ENCODE results near the gene NHS.

Gene NHS

GRCh38 chrX:17736856-17737709, 362.1 kb downstream of the NHS start, which contains the start of gene SCML1:
SCML1 (plus strand) TSS chrX:17737493; CDS start chrX:17744187, 6,694 bp downstream.
- peak; percentile 74 for DNase-seq (ENCODE audit: low read depth)

GRCh38 chrX:17737710-17737985, 362.6 kb downstream of the NHS start:
- DNase-seq (ENCODE audit: low read depth), result no peak

- DNase-seq (ENCODE audit: low read depth), result peak; percentile 6
These were observed 363.1 kb downstream of the NHS start for GRCh38 chrX:17737986-17738713.

DNA sequence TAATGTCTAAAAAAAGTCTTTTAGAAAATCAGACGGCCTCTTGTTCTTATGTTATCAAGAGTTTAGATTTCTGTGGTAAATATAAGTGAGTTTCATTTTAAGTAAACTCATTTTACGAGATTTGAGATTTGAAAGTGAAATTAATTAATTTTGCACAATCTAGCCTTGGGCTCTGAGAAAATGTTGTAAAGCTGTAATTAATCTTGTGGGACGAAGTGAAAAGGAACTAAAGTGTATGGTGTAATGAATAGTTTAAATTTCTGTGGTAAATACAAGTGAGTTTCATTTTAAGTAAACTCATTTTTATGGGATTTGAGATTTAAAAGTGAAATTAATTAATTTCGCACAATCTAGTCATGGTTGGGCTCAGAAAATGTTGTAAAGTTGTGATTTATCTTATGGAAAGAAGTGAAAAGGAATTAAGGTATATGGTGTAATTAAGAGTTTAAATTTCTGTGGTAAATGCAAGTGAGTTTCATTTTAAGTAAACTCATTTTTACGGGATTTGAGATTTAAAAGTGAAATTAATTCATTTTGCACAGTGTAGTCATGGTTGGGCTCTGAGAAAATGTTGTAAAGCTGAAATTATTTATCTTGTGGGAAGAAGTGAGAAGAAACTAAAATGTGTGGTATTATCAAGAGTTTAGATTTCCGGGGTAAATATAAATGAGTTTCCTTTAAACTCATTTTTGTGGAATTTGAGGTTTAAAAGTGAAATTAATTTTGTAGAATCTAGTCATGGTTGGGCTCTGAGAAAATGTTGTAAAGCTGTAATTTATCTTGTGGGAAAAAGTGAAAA, 363.9 kb downstream of the NHS start:
- DNase-seq (ENCODE audit: low read depth), result no peak

DNA sequence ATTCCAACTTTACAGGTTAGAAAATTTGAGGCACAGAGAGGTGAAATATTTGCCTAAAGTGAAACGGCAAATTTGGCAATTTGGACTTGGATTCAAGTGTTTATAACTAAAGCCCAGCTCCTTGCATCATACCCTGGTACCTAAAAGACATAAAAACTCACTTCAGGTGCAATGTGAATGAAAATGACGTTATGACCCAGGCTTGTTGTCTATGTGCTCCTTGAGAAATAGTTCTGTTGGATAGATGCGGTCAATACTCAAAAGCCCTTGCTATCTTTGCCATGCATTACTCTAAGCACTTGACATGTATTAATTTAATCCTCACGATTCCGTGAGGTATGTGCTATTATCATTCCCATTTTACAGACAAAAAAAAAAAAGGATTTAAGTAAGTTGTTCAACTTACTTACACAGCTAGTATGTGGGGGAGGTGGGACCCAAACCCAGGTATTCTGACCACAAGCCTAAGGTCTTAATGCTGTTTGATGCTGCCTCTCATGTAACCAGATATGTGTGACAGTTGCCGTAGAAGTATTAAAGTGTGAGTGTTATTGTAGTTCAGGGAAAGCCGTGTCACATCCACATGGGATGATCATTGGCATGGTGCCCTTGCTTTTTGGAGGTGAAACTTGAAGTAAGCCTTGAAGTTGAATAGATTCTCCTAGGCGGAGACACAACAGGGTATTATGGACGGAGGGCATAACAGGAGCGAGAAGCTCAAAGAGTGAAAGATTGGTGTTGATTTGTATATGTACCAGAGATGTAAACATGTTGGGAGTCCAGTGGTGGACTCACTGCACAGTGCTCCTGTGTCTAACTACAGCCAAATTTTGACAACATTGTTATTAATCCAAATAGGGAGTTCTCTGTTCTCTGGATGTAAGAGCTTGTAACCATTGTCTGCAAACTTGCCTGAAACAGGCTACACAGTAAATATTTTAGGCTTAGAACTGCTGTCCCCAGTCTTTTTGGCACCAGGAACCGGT, 365.4 kb downstream of the NHS start:
- no peak for DNase-seq (ENCODE audit: low read depth)

DNA sequence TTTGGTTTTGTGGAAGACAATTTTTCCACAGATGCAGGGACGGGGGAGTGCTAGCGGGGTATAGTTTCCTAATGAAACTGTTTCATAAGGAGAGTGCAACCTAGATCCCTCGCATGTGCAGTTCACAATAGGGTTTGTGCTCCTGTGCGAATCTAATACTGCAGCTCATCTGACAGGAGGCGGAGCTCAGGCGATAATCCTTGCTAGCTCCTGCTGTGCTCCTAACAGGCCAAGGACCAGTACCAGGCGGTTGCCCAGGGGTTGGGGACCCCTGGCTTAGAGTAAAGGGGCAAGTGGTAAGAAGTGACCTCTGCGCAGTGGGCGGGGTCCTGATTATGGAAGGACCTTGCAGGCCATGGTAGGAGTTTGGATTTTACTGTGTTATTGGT, 366.1 kb downstream of the NHS start:
- no peak for DNase-seq (ENCODE audit: low read depth)

DNA sequence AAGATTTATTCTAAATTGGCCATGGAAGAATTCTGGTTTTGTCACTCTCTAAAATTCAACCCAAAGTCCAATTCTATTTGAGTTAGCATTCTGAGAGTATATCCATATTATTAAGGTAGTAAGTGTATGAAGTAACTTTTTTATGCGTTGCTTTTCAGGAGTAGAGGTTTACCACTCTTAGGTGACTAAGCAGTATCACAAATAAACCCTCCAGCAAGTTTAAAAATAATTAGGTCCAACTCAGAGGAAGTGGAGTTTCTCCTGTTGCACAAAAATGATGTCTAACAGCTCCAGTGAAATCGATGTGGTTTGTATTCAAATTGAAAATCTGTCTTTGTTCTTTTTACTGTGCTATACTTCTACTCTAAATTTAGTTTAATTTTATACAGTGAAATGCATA, 368.9 kb downstream of the NHS start:
- DNase-seq (ENCODE audit: low read depth), result no peak

GRCh38 chrX:17744896-17745523, 370.0 kb downstream of the NHS start:
- no peak for DNase-seq (ENCODE audit: low read depth)

- no peak for DNase-seq (ENCODE audit: low read depth)
These were observed 372.7 kb downstream of the NHS start for GRCh38 chrX:17747692-17748091.

GRCh38 chrX:17748684-17749083, 373.7 kb downstream of the NHS start:
- no peak for DNase-seq (ENCODE audit: low read depth)

- DNase-seq (ENCODE audit: low read depth), result no peak
These were observed 375.4 kb downstream of the NHS start for GRCh38 chrX:17750436-17750835.

DNA sequence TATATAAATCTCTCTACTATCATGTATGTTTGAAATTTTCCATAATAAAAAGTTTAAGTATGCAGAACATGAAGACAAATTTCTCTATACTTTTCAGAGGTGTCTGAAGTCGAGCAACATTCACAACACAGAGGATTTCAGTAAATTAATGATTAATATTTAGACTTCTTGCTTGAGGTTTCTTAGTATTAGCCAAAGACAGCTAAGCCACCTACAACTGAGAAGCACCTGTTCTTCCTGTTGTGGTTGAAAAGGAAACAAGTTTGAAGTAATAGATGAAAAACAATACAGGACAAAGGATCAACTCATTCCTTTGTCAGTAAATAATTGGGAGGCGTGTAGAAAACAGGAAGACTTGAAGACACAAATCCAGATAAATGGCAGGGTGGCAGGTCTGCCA, 383.4 kb downstream of the NHS start:
- no peak for DNase-seq (ENCODE audit: low read depth)

DNA sequence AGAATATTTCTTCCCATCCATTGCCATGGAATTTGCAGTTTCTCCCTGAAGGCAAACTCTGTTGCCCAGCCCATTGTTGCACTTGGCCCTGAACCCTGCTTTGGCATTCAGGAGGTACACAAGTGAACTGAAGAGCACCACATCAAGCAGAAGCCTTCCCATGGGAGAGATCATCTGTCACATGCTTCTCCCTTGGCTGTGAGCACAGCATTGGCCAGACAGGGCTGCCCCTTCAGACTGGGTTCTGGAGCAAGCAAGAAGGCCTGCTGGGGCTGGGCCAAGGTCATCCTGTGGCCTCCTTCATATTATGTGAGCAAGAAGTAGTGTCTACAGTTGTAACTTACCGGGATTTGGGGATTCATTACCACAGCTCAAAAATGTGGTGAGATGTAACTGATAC, 385.0 kb downstream of the NHS start:
- no peak for DNase-seq (ENCODE audit: low read depth)

DNA sequence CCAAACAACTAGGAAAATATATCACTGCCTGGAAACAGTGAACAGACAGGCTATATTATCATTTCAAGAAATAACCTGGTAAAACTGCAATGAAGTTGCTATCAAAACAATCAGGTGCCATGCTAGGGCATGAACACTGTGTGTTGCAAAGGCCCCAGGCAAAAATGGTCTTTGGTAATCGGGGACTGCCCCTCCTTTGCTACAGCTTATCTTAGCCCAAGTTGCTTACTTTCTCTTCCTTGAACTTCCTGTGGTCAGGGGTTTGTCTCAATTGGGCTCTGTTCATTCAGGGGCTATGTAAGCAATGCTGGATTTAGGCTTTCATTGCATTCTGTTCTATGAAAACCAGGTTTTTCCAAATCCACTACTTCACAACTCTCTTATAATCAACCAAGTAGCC, 392.7 kb downstream of the NHS start:
- DNase-seq (ENCODE audit: low read depth), result no peak

DNA sequence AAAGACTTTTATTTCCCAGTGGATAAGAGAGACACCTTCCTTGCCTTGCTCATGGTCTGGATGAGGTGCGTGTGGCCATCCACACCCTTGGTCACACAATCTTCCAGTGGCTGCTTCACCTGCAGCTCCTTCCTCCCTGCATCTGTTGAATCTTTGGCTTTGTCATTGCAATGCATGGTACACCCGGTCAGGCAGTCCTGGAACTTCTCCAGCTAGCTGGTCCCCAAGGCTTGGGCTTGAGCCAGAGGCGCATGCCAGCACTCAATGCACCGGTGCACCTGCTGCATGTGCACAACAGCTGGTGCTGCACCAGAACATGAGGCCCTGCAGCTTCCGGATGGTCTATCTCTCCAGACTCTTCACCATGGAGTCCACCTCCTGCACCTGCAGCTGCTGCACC, 394.0 kb downstream of the NHS start:
- DNase-seq (ENCODE audit: low read depth), result no peak

DNA sequence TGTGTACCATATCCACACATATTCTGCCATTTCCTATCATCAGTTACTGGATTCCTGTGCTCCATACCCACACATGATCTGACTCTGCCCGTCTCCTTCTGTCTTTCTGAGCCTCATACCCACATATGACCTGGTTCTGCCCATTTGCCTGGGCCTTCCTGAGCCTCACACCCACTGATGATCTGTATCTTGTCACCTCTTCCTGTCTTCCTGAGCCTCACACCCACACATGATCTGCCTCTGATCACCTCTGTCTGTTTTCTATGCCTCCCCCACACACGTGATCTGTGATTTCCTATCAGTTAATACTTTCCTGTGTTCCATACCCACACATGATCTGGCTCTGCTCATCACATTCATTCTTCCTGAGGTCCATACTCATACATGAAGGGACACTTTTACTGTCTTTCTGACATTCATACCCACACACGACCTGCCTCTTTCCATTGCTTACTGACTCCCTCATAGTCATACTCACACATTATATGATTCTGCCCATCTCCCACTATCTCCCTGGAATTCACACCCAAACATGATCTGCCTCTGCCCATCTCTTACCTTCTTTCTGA, 394.8 kb downstream of the NHS start:
- DNase-seq (ENCODE audit: low read depth), result no peak

- DNase-seq (ENCODE audit: low read depth), result no peak
These were observed 398.3 kb downstream of the NHS start for GRCh38 chrX:17773221-17773876.

DNA sequence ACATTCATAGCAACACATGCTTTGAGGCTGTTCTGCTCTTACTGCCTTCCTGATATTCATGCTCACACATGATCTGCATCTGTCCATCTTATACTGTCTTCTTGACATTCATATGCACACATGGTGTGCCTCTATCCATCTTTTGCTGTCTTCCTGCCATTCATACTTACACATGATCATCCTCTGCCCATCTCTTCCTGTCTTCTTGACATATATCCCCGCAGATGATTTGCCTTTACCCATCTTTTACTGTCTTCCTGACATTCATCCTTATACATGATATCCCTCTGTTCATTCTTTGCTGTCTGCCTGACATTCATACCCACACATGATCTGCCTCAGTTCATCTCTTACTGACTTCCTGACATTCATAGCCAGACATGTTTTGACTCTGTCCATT, 399.1 kb downstream of the NHS start:
- DNase-seq (ENCODE audit: low read depth), result no peak

GRCh38 chrX:17778997-17779396, 404.0 kb downstream of the NHS start:
- no peak for DNase-seq (ENCODE audit: low read depth)

GRCh38 chrX:17779434-17779833, 404.4 kb downstream of the NHS start:
- DNase-seq (ENCODE audit: low read depth), result no peak

Data from activated T-helper 9 cell treated with anti-CD3 and anti-CD28 coated beads, Interleukin-2, amount 50 U/mL, for 16 hours (primary cell).